Breast epithelium (tissue), 3 donors: ENCODE data around the gene GNB4.

Experiments
- POLR2A ChIP-seq: fragments of 450-650 bp; IDR thresholded peaks from one replicate; pipeline ENCODE4 v1.6.1; 2016; ENCODE audit warnings: antibody characterized with exemption, mild to moderate bottlenecking, moderate library complexity
- POLR2AphosphoS5 ChIP-seq, 3 donors: sonication (generic); formaldehyde crosslinking; IDR thresholded peaks; one replicate each; pipeline ENCODE4 v1.6.1; 2017; ENCODE audit warnings: antibody characterized with exemption in 3 of 3
- TF ChIP-seq, protein P1 (sequence below), 3 donors: fragments of 450-650 bp; IDR thresholded peaks; one replicate each; pipeline ENCODE4 v1.5.1; 2016 to 2017; ENCODE audit warnings: antibody characterized with exemption in 3 of 3, mild to moderate bottlenecking in 3 of 3, moderate library complexity in 3 of 3

- TF ChIP-seq POLR2A, result no peak
- TF ChIP-seq, protein P1, sequence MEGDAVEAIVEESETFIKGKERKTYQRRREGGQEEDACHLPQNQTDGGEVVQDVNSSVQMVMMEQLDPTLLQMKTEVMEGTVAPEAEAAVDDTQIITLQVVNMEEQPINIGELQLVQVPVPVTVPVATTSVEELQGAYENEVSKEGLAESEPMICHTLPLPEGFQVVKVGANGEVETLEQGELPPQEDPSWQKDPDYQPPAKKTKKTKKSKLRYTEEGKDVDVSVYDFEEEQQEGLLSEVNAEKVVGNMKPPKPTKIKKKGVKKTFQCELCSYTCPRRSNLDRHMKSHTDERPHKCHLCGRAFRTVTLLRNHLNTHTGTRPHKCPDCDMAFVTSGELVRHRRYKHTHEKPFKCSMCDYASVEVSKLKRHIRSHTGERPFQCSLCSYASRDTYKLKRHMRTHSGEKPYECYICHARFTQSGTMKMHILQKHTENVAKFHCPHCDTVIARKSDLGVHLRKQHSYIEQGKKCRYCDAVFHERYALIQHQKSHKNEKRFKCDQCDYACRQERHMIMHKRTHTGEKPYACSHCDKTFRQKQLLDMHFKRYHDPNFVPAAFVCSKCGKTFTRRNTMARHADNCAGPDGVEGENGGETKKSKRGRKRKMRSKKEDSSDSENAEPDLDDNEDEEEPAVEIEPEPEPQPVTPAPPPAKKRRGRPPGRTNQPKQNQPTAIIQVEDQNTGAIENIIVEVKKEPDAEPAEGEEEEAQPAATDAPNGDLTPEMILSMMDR (IDR thresholded peaks at IDR 0.05), result no peak
- no peak for TF ChIP-seq POLR2AphosphoS5 (IDR thresholded peaks at IDR 0.05)
These were observed 81.6 kb downstream of the GNB4 start for GRCh38 chr3:179369621-179370020.
